GM10248 (cell line): ENCODE data around the gene UGT1A10.

Experiments used
- CTCF ChIA-PET: fragments of 300-600 bp; sonication (Branson Sonifier 250); formaldehyde crosslinking; extraction: SDS; loops from one replicate; lab custom pipeline; 2021; ENCODE audit warnings: antibody characterized with exemption; lab: Yijun Ruan, JAX
- POLR2A ChIA-PET: fragments of 350-650 bp; sonication (Branson Sonifier 250); formaldehyde crosslinking; extraction: SDS; loops from one replicate; lab custom pipeline; 2020; ENCODE audit warnings: antibody characterized with exemption; lab: Yijun Ruan, JAX
- DNase-seq: peaks from one replicate; pipeline ENCODE4 v3.0.0; 2012; ENCODE audit errors: extremely low spot score
- TF ChIP-seq, protein P1 (sequence below): IDR thresholded peaks from 2 replicates; pipeline ENCODE4 v1.5.1; 2012; ENCODE audit warnings: mild to moderate bottlenecking, low read depth; ENCODE audit errors: extremely low read depth, missing control alignments, control extremely low read depth

The UGT1A10 gene

DNA sequence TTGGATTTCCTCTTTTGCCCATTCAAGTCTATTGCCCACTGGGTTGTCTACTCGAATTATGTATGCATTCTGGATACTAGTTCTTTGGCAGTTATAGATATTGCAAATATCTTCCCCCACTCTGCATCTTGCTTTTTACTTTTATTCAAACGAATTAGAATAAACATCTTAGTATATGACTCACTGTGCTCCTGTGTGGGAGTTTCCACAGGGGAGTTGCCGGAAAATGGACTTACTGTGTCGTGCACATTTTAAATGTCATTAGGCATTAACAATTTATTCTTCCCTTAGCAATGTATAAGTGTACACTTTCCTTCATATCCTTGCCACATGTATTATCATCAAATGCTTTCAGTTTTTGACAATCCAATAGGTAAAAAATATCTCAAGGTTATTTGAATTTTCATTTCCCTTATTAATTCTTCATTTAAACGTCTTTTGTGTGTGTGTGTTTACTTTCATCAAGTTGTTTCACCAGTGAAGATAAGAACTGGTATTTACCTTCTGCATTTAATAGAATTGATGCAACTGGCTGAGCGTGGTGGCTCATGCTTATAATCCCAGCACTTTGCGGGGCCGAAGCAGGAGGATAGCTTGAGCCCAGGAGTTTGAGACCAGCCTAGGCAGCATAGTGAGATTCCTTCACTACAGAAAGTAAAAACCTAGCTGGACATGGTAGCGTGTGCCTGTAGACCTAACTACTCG is 71.8 kb downstream of the UGT1A10 start:
- ChIA-PET POLR2A (no interaction called here), CTCF (interaction anchor here (0.8 kb wide), 1 partner anchor 11 kb away, joined by 4 read pairs; no protein-coding TSS in a partner anchor)
- no peak for DNase-seq
- TF ChIP-seq, protein P1, sequence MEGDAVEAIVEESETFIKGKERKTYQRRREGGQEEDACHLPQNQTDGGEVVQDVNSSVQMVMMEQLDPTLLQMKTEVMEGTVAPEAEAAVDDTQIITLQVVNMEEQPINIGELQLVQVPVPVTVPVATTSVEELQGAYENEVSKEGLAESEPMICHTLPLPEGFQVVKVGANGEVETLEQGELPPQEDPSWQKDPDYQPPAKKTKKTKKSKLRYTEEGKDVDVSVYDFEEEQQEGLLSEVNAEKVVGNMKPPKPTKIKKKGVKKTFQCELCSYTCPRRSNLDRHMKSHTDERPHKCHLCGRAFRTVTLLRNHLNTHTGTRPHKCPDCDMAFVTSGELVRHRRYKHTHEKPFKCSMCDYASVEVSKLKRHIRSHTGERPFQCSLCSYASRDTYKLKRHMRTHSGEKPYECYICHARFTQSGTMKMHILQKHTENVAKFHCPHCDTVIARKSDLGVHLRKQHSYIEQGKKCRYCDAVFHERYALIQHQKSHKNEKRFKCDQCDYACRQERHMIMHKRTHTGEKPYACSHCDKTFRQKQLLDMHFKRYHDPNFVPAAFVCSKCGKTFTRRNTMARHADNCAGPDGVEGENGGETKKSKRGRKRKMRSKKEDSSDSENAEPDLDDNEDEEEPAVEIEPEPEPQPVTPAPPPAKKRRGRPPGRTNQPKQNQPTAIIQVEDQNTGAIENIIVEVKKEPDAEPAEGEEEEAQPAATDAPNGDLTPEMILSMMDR, result no peak

DNA sequence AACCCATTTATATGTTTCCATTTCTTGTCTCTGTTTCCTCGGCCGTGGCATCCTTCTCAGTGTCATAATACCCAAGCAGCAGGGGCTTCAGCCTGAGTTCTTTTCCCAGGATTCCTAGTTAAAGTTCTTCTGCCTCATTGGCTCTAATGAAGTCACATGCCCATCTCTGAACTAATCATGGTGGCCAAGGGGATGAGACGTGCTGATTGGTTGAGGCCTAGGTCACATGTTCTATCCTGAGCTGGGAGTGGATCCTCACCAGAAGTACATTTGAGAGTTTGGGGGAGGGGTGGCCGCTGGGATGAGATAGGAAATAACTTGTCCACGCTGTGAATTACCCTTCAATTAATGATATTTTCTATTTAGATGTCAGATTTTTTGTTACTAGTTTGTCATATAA is 72.7 kb downstream of the UGT1A10 start:
- CTCF ChIA-PET, result interaction anchor here (0.8 kb wide), 1 partner anchor 12 kb away, joined by 4 read pairs; no protein-coding TSS in a partner anchor
- POLR2A ChIA-PET, result no interaction called here
- TF ChIP-seq, protein P1, result no peak
- DNase-seq, result no peak

- TF ChIP-seq, protein P1, result peak; percentile 89
- peak; percentile 69 for DNase-seq
- ChIA-PET POLR2A (no interaction called here), CTCF (interaction anchor here (0.6 to 2.5 kb wide), 14 partner anchors 9 to 307 kb away, joined by 3 to 25 read pairs (median 4); no protein-coding TSS in a partner anchor)
Measured at GRCh38 chr2:233711312-233712008, 75.2 kb downstream of the UGT1A10 start.

GRCh38 chr2:233712611-233713261 is 76.5 kb downstream of the UGT1A10 start, which contains the start of gene UGT1A5:
Gene UGT1A5 (plus strand): TSS chr2:233712907. CDS start chr2:233712992, 85 bp downstream.
- ChIA-PET CTCF (interaction anchor here (1.2 to 2.5 kb wide), 5 partner anchors 9 to 309 kb away, joined by 3 to 25 read pairs (median 6); no protein-coding TSS in a partner anchor), POLR2A (no interaction called here)
- no peak for DNase-seq
- TF ChIP-seq, protein P1, result no peak

DNA sequence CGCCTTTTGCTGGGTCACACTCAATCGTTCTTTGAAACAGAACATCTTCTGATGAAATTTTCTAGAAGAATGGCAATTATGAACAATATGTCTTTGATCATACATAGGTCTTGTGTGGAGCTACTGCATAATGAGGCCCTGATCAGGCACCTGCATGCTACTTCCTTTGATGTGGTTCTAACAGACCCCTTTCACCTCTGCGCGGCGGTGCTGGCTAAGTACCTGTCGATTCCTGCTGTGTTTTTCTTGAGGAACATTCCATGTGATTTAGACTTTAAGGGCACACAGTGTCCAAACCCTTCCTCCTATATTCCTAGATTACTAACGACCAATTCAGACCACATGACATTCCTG is 77.0 kb downstream of the UGT1A10 start:
- CTCF ChIA-PET, result interaction anchor here (2.5 kb wide), 1 partner anchor 309 kb away, joined by 25 read pairs; no protein-coding TSS in a partner anchor
- POLR2A ChIA-PET, result no interaction called here
- TF ChIP-seq, protein P1, result no peak
- no peak for DNase-seq

DNA sequence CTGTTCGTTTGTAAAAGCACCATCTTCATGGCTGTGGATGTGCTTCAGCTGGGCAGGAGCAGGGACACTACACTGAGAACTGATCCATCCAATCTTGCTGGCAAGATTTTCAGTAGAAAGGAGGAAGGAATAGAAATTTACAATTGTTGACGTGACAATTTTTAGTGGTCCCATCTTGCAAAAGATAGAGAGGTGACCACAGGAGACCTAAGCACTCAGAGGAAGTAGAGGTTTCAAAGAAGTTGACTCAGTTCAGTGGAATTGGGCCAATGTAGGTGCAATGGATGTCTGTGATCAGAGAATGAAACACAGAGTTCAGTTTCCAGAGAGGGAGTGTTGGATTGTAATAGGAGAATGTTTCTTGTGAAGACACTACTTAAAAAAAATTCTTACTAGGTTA is 77.9 kb downstream of the UGT1A10 start:
- ChIA-PET POLR2A (no interaction called here), CTCF (no interaction called here)
- DNase-seq, result no peak
- TF ChIP-seq, protein P1, result no peak
